GM12873 (cell line): ENCODE data around the gene MRPS6.

Source experiments
- CTCF ChIP-seq: IDR thresholded peaks from 2 replicates; pipeline ENCODE4 v1.5.1; 2012; ENCODE audit warnings: low read depth, mild to moderate bottlenecking, moderate library complexity, low read length, control low read depth; ENCODE audit not compliant: insufficient read depth; ENCODE audit errors: missing control alignments

Gene MRPS6

GRCh38 chr21:34072145-34073031, 990 bp upstream of the MRPS6 start:
- no peak for TF ChIP-seq CTCF

GRCh38 chr21:34073749-34074282, 438 bp downstream of the MRPS6 start:
- no peak for TF ChIP-seq CTCF

- TF ChIP-seq CTCF, result no peak
Observed at GRCh38 chr21:34074283-34075090, 1.1 kb downstream of the MRPS6 start.

- no peak for TF ChIP-seq CTCF
Observed at GRCh38 chr21:34075091-34075425, 1.7 kb downstream of the MRPS6 start.

- TF ChIP-seq CTCF, result no peak
Observed at GRCh38 chr21:34075760-34076660, 2.6 kb downstream of the MRPS6 start.

GRCh38 chr21:34076835-34077234, 3.5 kb downstream of the MRPS6 start:
- TF ChIP-seq CTCF, result no peak
